Trophoblast cell (in vitro differentiated cells and primary cell): ENCODE measurements around the gene RAB30.

Source experiments
- DNase-seq, 2 donors: peaks; one replicate each; pipeline ENCODE4 v3.0.0-alpha.2; 2016
- H2AFZ ChIP-seq: 2 replicates; pipeline ENCODE4 v1.6.1; 2013; ENCODE audit warnings: low read length, moderate library complexity, mild to moderate bottlenecking; ENCODE audit not compliant: insufficient read depth, poor library complexity
- H2AK5ac ChIP-seq: 2 replicates; pipeline ENCODE4 v1.6.1; 2013; ENCODE audit warnings: mild to moderate bottlenecking, low read length
- H2BK120ac ChIP-seq: 2 replicates; pipeline ENCODE4 v1.6.1; 2013; ENCODE audit warnings: low read length, mild to moderate bottlenecking, moderate library complexity; ENCODE audit not compliant: insufficient read depth, poor library complexity
- H2BK12ac ChIP-seq: 2 replicates; pipeline ENCODE4 v1.6.1; 2013; ENCODE audit warnings: mild to moderate bottlenecking, low read length, moderate library complexity
- H2BK5ac ChIP-seq: 2 replicates; pipeline ENCODE4 v1.6.1; 2013; ENCODE audit warnings: low read length, low read depth, moderate library complexity, mild to moderate bottlenecking; ENCODE audit not compliant: poor library complexity
- H3K14ac ChIP-seq: 2 replicates; pipeline ENCODE4 v1.6.1; 2013; ENCODE audit warnings: mild to moderate bottlenecking, low read length
- H3K18ac ChIP-seq: 2 replicates; pipeline ENCODE4 v1.6.1; 2013; ENCODE audit warnings: mild to moderate bottlenecking, low read length
- H3K23ac ChIP-seq: 2 replicates; pipeline ENCODE4 v1.6.1; 2013; ENCODE audit warnings: low read length
- H3K27ac ChIP-seq: 2 replicates; pipeline ENCODE4 v1.5.1; 2013; ENCODE audit warnings: low read depth, mild to moderate bottlenecking, inconsistent platforms, low read length, moderate library complexity
- H3K27me3 ChIP-seq: 2 replicates; pipeline ENCODE4 v1.6.1; 2013; ENCODE audit warnings: inconsistent platforms, mild to moderate bottlenecking, low read length, moderate library complexity; ENCODE audit not compliant: insufficient read depth
- H3K36me3 ChIP-seq, 2 experiments: 1 replicate in 1 of 2; 2 replicates in 1 of 2; pipeline ENCODE4 v1.6.1; 2013; ENCODE audit warnings: low read length in 2 of 2, mild to moderate bottlenecking in 2 of 2, moderate library complexity in 1 of 2; ENCODE audit not compliant: insufficient read depth in 2 of 2, control insufficient read depth in 1 of 2
- H3K4ac ChIP-seq: 2 replicates; pipeline ENCODE4 v1.6.1; 2013; ENCODE audit warnings: low read depth, mild to moderate bottlenecking, low read length, moderate library complexity
- H3K4me1 ChIP-seq, 2 experiments: 1 replicate in 1 of 2; 2 replicates in 1 of 2; pipeline ENCODE4 v1.6.1; 2013; ENCODE audit warnings: low read length in 2 of 2, mild to moderate bottlenecking in 2 of 2, moderate library complexity in 1 of 2; ENCODE audit not compliant: insufficient read depth in 2 of 2, control insufficient read depth in 1 of 2
- H3K4me2 ChIP-seq: 2 replicates; pipeline ENCODE4 v1.6.1; 2013; ENCODE audit warnings: inconsistent platforms, mild to moderate bottlenecking, low read length, moderate library complexity
- H3K4me3 ChIP-seq: 2 replicates; pipeline ENCODE4 v1.5.1; 2013; ENCODE audit warnings: mild to moderate bottlenecking, low read depth, low read length, inconsistent platforms
- H3K79me1 ChIP-seq: one replicate; pipeline ENCODE4 v1.6.1; 2013; ENCODE audit warnings: low read length
- H3K79me2 ChIP-seq: 2 replicates; pipeline ENCODE4 v1.6.1; 2013; ENCODE audit warnings: low read length, mild to moderate bottlenecking; ENCODE audit not compliant: control insufficient read depth, insufficient read depth, poor library complexity
- H3K9ac ChIP-seq: 2 replicates; pipeline ENCODE4 v1.6.1; 2013; ENCODE audit warnings: mild to moderate bottlenecking, low read length
- H3K9me3 ChIP-seq: 2 replicates; pipeline ENCODE4 v1.6.1; 2013; ENCODE audit warnings: low read depth, mild to moderate bottlenecking, control low read depth, inconsistent platforms, low read length; ENCODE audit not compliant: insufficient read depth
- H4K12ac ChIP-seq: 2 replicates; pipeline ENCODE4 v1.6.1; 2013; ENCODE audit warnings: low read depth, mild to moderate bottlenecking, low read length, moderate library complexity
- H4K8ac ChIP-seq: 2 replicates; pipeline ENCODE4 v1.6.1; 2013; ENCODE audit warnings: low read depth, mild to moderate bottlenecking, low read length, moderate library complexity
- H4K91ac ChIP-seq: one replicate; pipeline ENCODE4 v1.6.1; 2013; ENCODE audit warnings: low read depth, mild to moderate bottlenecking, low read length, moderate library complexity
- WGBS: extraction: QIAGEN DNeasy Blood & Tissue Kit; methylation state at CpG from one replicate; pipeline ENCODE4 v1.1.7; 2013; ENCODE audit warnings: missing lambda C conversion rate; ENCODE audit not compliant: insufficient read length, insufficient coverage; ENCODE audit errors: extremely low coverage; 5-methylcytosine and 5-hydroxymethylcytosine counted together

RAB30 gene

DNA sequence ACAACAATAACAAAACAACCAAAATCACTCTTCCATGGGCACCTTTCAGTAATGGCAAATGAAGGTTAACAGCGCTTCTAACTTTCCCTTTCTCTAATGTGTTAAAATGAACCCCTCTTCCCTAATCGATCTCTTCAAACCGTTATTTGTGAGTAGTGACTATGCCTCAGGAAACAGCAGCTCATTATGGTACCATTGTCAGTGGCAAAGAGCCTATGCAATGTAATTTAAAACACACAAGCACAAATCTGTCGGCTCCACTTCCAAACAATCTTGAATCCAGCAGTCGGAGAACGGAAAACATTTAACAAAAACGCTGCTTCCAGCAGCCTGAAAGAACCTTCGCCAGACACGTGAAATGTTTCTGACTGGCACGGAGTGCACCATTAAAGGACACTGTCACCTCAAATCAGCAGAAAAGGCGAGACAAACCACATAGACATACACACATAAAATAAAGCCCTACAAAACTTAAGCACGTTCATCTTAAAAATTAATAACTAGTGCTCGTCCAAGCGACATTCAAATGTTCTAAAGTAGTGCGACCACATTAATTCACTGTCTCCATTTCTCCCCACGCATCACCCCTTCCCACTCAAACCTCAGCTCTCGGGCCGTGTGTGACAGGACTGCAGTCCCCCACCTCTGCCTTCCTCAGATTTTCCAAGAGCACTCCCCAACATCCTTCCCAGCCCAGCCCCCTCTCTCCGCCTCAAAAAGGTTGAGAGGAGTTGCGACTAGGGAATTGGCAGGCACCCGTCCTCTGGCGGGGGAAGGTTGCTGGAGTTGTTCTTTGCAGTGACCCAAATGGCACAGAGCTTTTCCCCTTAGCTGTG, 748 bp downstream of the RAB30 start:
- Histone ChIP-seq H3K9me3 (no peaks in the 10 kb centered on the region), H3K9ac (no peak overlapping the region), H2BK120ac (no peak overlapping the region), H2BK5ac (no peak overlapping the region), H2AFZ (peak overlapping the region; percentile 48), H4K12ac (no peak overlapping the region), H3K4me1 (peaks cover 4 to 9% of the 10 kb centered on the region in 2 experiments), H3K27me3 (no peaks in the 10 kb centered on the region), H4K91ac (peak overlapping the region; percentile 7), H3K18ac (peak overlapping the region; percentile 60), H2AK5ac (no peak overlapping the region), H3K79me1 (peaks cover 13% of the 10 kb centered on the region), H3K79me2 (peaks cover 12% of the 10 kb centered on the region), H3K4me3 (peak overlapping the region; percentile 67), H4K8ac (peak overlapping the region; percentile 33), H3K23ac (no peak overlapping the region), H3K27ac (peak overlapping the region; percentile 36), H2BK12ac (no peak overlapping the region), H3K36me3 (peaks cover 5 to 8% of the 10 kb centered on the region in 2 experiments), H3K4ac (no peak overlapping the region), H3K4me2 (peak overlapping the region; percentile 64), H3K14ac (no peak overlapping the region)
- no CpG with 5 or more reads among the region's 22 CpGs for WGBS
- DNase-seq, result peak in 1 of 2 donors; percentile 17

DNA sequence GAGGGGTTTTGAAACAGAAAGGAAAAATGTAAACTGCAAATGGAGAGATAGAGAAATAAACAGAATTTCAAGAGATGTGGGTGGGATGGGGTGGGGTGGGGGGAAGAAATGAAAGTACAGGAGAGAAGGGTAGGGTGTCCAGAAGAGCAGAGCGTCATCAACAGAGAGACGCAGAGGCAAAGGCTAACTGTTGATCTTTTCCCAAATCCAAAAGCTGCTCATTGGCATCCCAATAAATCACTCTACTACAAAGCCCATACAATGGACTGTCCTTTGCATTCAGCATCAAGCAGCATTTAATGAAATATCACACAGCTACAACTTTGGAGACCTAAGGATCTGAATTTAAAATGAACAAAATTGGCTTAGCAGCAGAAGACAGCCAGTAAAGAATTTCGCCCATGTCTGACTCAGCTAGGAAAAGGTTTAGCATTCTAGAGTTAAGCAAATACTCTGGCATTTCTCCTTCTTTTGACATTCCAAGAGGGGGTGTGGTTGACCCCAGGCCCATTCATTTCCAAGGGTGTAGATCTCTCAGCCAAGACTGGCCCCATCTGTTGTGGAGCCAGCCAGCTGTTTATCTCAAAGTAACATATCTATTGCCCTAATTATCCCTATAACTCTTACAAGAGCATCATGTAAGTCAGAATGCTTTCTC, 1.5 kb downstream of the RAB30 start:
- peak; percentile 36 to 78 for DNase-seq
- Histone ChIP-seq H3K4ac (no peak overlapping the region), H3K9ac (no peak overlapping the region), H3K9me3 (no peaks in the 10 kb centered on the region), H3K79me2 (peaks cover 12% of the 10 kb centered on the region), H3K36me3 (peaks cover 5 to 6% of the 10 kb centered on the region in 2 experiments), H2BK120ac (no peak overlapping the region), H3K4me2 (peak overlapping the region; percentile 64), H3K4me1 (peaks cover 4 to 9% of the 10 kb centered on the region in 2 experiments), H4K8ac (no peak overlapping the region), H2AFZ (no peak overlapping the region), H4K12ac (no peak overlapping the region), H3K27ac (no peak overlapping the region), H3K18ac (no peak overlapping the region), H3K27me3 (no peaks in the 10 kb centered on the region), H3K14ac (no peak overlapping the region), H3K79me1 (peaks cover 13% of the 10 kb centered on the region), H2BK5ac (no peak overlapping the region), H2AK5ac (no peak overlapping the region), H4K91ac (no peak overlapping the region), H3K23ac (no peak overlapping the region), H2BK12ac (no peak overlapping the region), H3K4me3 (no peak overlapping the region)
- WGBS, result no CpG with 5 or more reads among the region's 3 CpGs

DNA sequence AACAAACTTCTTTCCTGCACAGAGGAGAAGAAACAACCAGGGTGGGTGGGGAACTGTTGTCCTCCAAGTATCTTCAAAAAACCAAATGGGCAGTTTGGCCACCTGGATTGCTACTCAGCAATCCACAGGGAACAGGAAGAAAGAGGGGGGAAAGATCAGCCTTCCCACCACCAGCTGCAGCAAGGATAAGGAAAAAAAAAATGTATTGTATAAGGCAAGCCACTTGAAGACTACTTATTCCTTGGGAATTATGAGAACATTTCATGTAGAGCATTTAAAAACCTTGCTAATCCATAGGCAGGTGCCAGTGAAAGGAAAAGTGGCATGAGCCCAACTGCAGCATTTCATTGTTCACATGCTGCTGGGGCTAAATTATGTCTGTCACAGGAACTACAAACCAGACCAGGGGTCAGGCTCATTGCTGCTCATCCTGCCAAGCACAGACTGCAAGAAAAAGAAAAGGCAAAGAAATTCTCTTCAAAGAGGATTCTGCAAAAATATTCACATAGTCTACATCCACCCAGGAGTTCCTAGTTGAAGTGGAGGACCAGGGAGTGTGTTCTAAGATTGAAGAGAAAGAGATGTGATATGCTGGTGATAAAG, 2.2 kb downstream of the RAB30 start:
- Histone ChIP-seq H3K79me2 (peaks cover 12% of the 10 kb centered on the region), H3K79me1 (peaks cover 13% of the 10 kb centered on the region), H3K23ac (no peak overlapping the region), H4K91ac (no peak overlapping the region), H3K4ac (no peak overlapping the region), H3K9ac (no peak overlapping the region), H3K27me3 (no peaks in the 10 kb centered on the region), H3K4me1 (peaks cover 4 to 9% of the 10 kb centered on the region in 2 experiments), H2AK5ac (no peak overlapping the region), H2BK120ac (no peak overlapping the region), H2AFZ (no peak overlapping the region), H3K9me3 (no peaks in the 10 kb centered on the region), H2BK5ac (no peak overlapping the region), H3K14ac (no peak overlapping the region), H3K36me3 (peaks cover 4 to 5% of the 10 kb centered on the region in 2 experiments), H3K27ac (no peak overlapping the region), H3K18ac (no peak overlapping the region), H2BK12ac (no peak overlapping the region), H4K8ac (no peak overlapping the region), H3K4me3 (no peak overlapping the region), H4K12ac (no peak overlapping the region), H3K4me2 (no peak overlapping the region)
- DNase-seq, result no peak

DNA sequence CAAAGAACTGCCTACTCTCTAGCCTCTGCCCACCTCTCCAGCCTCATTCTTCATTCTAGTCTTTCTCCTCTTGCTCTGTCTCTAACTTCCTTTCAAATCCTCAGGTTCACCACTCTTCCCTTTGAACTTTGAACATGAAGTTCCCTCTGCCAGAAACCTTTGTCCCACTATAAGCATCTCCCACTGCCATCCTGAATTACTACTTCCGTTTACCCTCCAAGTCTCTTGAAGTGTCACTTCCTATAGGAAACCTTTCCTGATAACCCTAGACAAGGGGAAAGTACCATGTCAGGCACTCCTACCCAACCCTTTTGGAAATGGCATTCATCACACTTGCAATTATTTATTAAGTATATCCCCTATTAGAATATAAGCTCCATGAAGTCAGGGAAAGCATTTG, 3.1 kb downstream of the RAB30 start:
- H3K4me2 ChIP-seq, result no peak overlapping the region
- WGBS, result no CpG with 5 or more reads among the region's 1 CpG
- no peak overlapping the region for H3K9ac ChIP-seq
- H2BK5ac ChIP-seq, result no peak overlapping the region
- H4K12ac ChIP-seq, result no peak overlapping the region
- H2AFZ ChIP-seq, result no peak overlapping the region
- H3K36me3 ChIP-seq, result no peaks in the 10 kb centered on the region
- H3K18ac ChIP-seq, result no peak overlapping the region
- no peak overlapping the region for H3K27ac ChIP-seq
- no peak overlapping the region for H4K8ac ChIP-seq
- no peaks in the 10 kb centered on the region for H3K9me3 ChIP-seq
- H3K4me3 ChIP-seq, result no peak overlapping the region
- peaks cover 12% of the 10 kb centered on the region for H3K79me2 ChIP-seq
- H2AK5ac ChIP-seq, result no peak overlapping the region
- no peaks in the 10 kb centered on the region for H3K27me3 ChIP-seq
- peaks cover 4 to 9% of the 10 kb centered on the region in 2 experiments for H3K4me1 ChIP-seq
- H3K4ac ChIP-seq, result no peak overlapping the region
- peaks cover 13% of the 10 kb centered on the region for H3K79me1 ChIP-seq
- H3K14ac ChIP-seq, result no peak overlapping the region
- no peak for DNase-seq
- no peak overlapping the region for H4K91ac ChIP-seq
- H2BK12ac ChIP-seq, result no peak overlapping the region
- no peak overlapping the region for H3K23ac ChIP-seq
- no peak overlapping the region for H2BK120ac ChIP-seq
